Upper lobe of left lung (tissue), 6 donors: ENCODE measurements around the gene PSD2. TPM values are rescaled to one million over a fixed set of nuclear protein-coding genes. Genes with fewer than 3 reads are reported as not detected.

ENCODE experiments used
- ATAC-seq, 2 donors: fragments of 200-7000 bp; cut with Tn5 transposase; one replicate each; pipeline ENCODE4 v1.9.1; 2022; ENCODE audit warnings: mild to moderate bottlenecking in 2 of 2, moderate library complexity in 2 of 2; ENCODE audit not compliant: low FRiP score in 2 of 2
- DNase-seq, 2 donors: peaks; one replicate each; pipeline ENCODE4 v3.0.0-alpha.2; 2019 to 2020
- H3K27ac ChIP-seq, 4 donors: fragments of 200-600 bp; sonication (generic); one replicate each; pipeline ENCODE4 v1.5.1; 2016 to 2019
- H3K27me3 ChIP-seq, 4 donors: fragments of 200-600 bp; sonication (generic); one replicate each; pipeline ENCODE4 v1.5.1; 2017 to 2019
- H3K36me3 ChIP-seq, 4 donors: fragments of 200-600 bp; sonication (generic); one replicate each; pipeline ENCODE4 v1.5.1; 2016 to 2019
- H3K4me1 ChIP-seq, 4 donors: fragments of 200-600 bp; sonication (generic); one replicate each; pipeline ENCODE4 v1.5.1; 2018 to 2019
- H3K4me3 ChIP-seq, 4 donors: fragments of 200-600 bp; sonication (generic); one replicate each; pipeline ENCODE4 v1.5.1; 2017 to 2019; ENCODE audit warnings: mild to moderate bottlenecking in 2 of 4, moderate library complexity in 1 of 4
- H3K9me3 ChIP-seq, 4 donors: fragments of 200-600 bp; sonication (generic); one replicate each; pipeline ENCODE4 v1.5.1; 2018 to 2019
- CTCF ChIP-seq, 6 experiments: fragments of 450-650 bp in 4 of 6; fragments of 200-600 bp in 2 of 6; sonication (generic) in 2 of 6; IDR thresholded peaks; one replicate each; pipeline ENCODE4 v1.5.1; 2016 to 2019; ENCODE audit warnings: antibody characterized with exemption in 6 of 6
- EP300 ChIP-seq, 4 donors: sonication (generic); formaldehyde crosslinking; IDR thresholded peaks; one replicate each; pipeline ENCODE4 v1.5.1; 2017; ENCODE audit warnings: antibody characterized with exemption in 4 of 4, control low read depth in 2 of 4
- POLR2A ChIP-seq, 4 donors: fragments of 450-650 bp; IDR thresholded peaks; one replicate each; pipeline ENCODE4 v1.5.1; 2016 to 2017; ENCODE audit warnings: antibody characterized with exemption in 4 of 4, mild to moderate bottlenecking in 2 of 4
- POLR2AphosphoS5 ChIP-seq, 2 donors: sonication (generic); formaldehyde crosslinking; IDR thresholded peaks; one replicate each; pipeline ENCODE4 v1.5.1; 2017; ENCODE audit warnings: antibody characterized with exemption in 2 of 2
- WGBS, 2 donors: methylation state at CpG; one replicate each; pipeline ENCODE4 v1.1.5; 2017 to 2018; 5-methylcytosine and 5-hydroxymethylcytosine counted together
- total RNA-seq, 6 donors: library from RNA; depleted of rRNA in 4 of 6; stranded (reverse); fragments of >200 nt in 4 of 6; gene quantifications; one replicate each; pipeline versions ENCODE4 v1.1.0 to v1.2.1, GENCODE V29; 2016 to 2021
- donor health status: DM: no; HTN: no; CAD: no; lungs with moderate emphysema.
- donor health status: DM: no; HTN: yes; CAD: no; lungs with severe emphysema.

The PSD2 gene
- total RNA-seq, 6 donors from 2014 or later: 0.10 to 0.15 (median 0.11) TPM; not detected in 3

- ATAC-seq (no peak), DNase-seq (no peak)
- no peaks in the 10 kb centered on the region for H3K27me3 ChIP-seq
- WGBS, 2 donors: 84 to 88% methylated on average over 7 to 8 of the region's 8 CpGs
- no peaks in the 10 kb centered on the region for H3K4me1 ChIP-seq
- H3K27ac ChIP-seq: no peak overlapping the region
- TF ChIP-seq POLR2A (IDR thresholded peaks at IDR 0.05) (no peak), CTCF (IDR thresholded peaks at IDR 0.05) (no peak), EP300 (IDR thresholded peaks at IDR 0.05) (no peak), POLR2AphosphoS5 (IDR thresholded peaks at IDR 0.05) (no peak)
- H3K36me3 ChIP-seq: no peaks in the 10 kb centered on the region
- H3K4me3 ChIP-seq: no peak overlapping the region
- H3K9me3 ChIP-seq: no peaks in the 10 kb centered on the region
Measured at GRCh38 chr5:139810341-139811273, 15.0 kb downstream of the PSD2 start.

- Histone ChIP-seq H3K4me1 (no peaks in the 10 kb centered on the region), H3K27me3 (no peaks in the 10 kb centered on the region), H3K4me3 (no peak overlapping the region), H3K9me3 (no peaks in the 10 kb centered on the region), H3K36me3 (no peaks in the 10 kb centered on the region), H3K27ac (no peak overlapping the region)
- no peak for ATAC-seq
- 54% methylated on average over 2 of the region's 2 CpGs; no CpG with 5 or more reads in 1 of the 2 donors for WGBS, 2 donors
- no peak for TF ChIP-seq CTCF (IDR thresholded peaks at IDR 0.05)
- no peak for TF ChIP-seq EP300 (IDR thresholded peaks at IDR 0.05)
- no peak for TF ChIP-seq POLR2A (IDR thresholded peaks at IDR 0.05)
- no peak for TF ChIP-seq POLR2AphosphoS5 (IDR thresholded peaks at IDR 0.05)
- DNase-seq: no peak
Measured at GRCh38 chr5:139811274-139811607, 15.6 kb downstream of the PSD2 start.

- TF ChIP-seq POLR2AphosphoS5 (IDR thresholded peaks at IDR 0.05) (no peak), POLR2A (IDR thresholded peaks at IDR 0.05) (no peak), CTCF (IDR thresholded peaks at IDR 0.05) (no peak), EP300 (IDR thresholded peaks at IDR 0.05) (no peak)
Measured at GRCh38 chr5:139812323-139812722, 16.7 kb downstream of the PSD2 start.

GRCh38 chr5:139812836-139813805 is 17.5 kb downstream of the PSD2 start:
- Histone ChIP-seq H3K4me1 (no peaks in the 10 kb centered on the region), H3K27ac (no peak overlapping the region), H3K36me3 (no peaks in the 10 kb centered on the region), H3K27me3 (no peaks in the 10 kb centered on the region), H3K4me3 (no peak overlapping the region), H3K9me3 (no peaks in the 10 kb centered on the region)
- ATAC-seq: no peak
- 88 to 92% methylated on average over 5 to 24 of the region's 25 CpGs for WGBS, 2 donors
- DNase-seq: no peak
- TF ChIP-seq POLR2A (IDR thresholded peaks at IDR 0.05): no peak
- TF ChIP-seq EP300 (IDR thresholded peaks at IDR 0.05): no peak
- no peak for TF ChIP-seq POLR2AphosphoS5 (IDR thresholded peaks at IDR 0.05)
- no peak for TF ChIP-seq CTCF (IDR thresholded peaks at IDR 0.05)

More at GRCh38 chr5:139812323-139812722, 16.7 kb downstream of the PSD2 start:
- no peak overlapping the region for H3K27ac ChIP-seq
- WGBS, 2 donors: 75 to 86% methylated on average over 5 of the region's 5 CpGs
- H3K27me3 ChIP-seq: no peaks in the 10 kb centered on the region
- no peaks in the 10 kb centered on the region for H3K9me3 ChIP-seq
- no peaks in the 10 kb centered on the region for H3K36me3 ChIP-seq
- no peaks in the 10 kb centered on the region for H3K4me1 ChIP-seq
- DNase-seq: no peak
- ATAC-seq: no peak
- H3K4me3 ChIP-seq: no peak overlapping the region
